ENCODE data around the gene DMRT3. TPM values are rescaled to one million over a fixed set of nuclear protein-coding genes. Genes with fewer than 3 reads are reported as not detected.

DMRT3 gene
- total RNA-seq, 1 experiment from 2014 or later, result not detected

DNA sequence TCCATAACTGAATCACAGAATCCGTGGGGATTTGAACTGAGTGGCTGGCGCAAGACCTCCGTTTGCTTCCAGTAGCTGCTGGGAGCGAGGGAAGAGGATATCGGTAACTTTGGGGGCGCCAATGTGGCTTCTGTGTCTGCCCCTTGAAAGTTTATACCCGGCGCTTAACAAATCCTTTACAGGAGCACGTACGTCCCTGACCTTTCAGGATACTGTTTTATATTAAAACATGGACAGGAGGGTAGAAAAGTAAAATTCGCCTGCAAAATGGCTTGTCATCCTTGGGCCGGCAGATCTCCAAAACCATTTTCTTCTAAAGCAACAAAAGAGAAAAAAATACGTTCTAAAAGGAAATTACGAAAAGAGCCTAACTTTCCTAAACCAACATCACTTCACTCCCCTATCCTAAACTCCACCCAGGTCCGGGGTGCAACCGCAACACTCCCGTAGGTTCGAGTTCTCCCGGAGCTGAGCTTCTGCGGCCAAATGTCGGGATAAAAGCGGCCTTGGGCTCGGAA lies 656 bp upstream of the DMRT3 start:
- H3K9me2 ChIP-seq (ENCODE audit: insufficient read depth), result no peaks in the 10 kb centered on the region
- BruUV-seq (replicated peaks), result no TSS peak
- H3K27me3 ChIP-seq (ENCODE audit: insufficient read depth, low read depth), result peaks cover 10% of the 10 kb centered on the region; the same call in 1 of the 2 replicates
- CTCF ChIA-PET, result no interaction called here
- H3F3A ChIP-seq (ENCODE audit: insufficient read depth, low read depth), result no peaks in the 10 kb centered on the region
- H4K20me1 ChIP-seq (ENCODE audit: insufficient read depth), result no peaks in the 10 kb centered on the region
- no peak overlapping the region for H3K4me3 ChIP-seq
- no peak overlapping the region for H3K27ac ChIP-seq
- POLR2A ChIA-PET (ENCODE audit: unreplicated experiment), result no interaction called here
- intact Hi-C loops (cut with micrococcal nuclease; ENCODE audit: unreplicated experiment), result no loop called here
- no peaks in the 10 kb centered on the region for H3K4me1 ChIP-seq (replicated peaks; ENCODE audit: insufficient read depth)
- no peak overlapping the region for H3K4me2 ChIP-seq
- H2AFZ ChIP-seq, result no peak overlapping the region
- DNase-seq, result no peak
- no peaks in the 10 kb centered on the region for H3K36me3 ChIP-seq (ENCODE audit: low read depth)
- H3K79me2 ChIP-seq (ENCODE audit: low read depth), result no peaks in the 10 kb centered on the region
- TF ChIP-seq, protein P1, sequence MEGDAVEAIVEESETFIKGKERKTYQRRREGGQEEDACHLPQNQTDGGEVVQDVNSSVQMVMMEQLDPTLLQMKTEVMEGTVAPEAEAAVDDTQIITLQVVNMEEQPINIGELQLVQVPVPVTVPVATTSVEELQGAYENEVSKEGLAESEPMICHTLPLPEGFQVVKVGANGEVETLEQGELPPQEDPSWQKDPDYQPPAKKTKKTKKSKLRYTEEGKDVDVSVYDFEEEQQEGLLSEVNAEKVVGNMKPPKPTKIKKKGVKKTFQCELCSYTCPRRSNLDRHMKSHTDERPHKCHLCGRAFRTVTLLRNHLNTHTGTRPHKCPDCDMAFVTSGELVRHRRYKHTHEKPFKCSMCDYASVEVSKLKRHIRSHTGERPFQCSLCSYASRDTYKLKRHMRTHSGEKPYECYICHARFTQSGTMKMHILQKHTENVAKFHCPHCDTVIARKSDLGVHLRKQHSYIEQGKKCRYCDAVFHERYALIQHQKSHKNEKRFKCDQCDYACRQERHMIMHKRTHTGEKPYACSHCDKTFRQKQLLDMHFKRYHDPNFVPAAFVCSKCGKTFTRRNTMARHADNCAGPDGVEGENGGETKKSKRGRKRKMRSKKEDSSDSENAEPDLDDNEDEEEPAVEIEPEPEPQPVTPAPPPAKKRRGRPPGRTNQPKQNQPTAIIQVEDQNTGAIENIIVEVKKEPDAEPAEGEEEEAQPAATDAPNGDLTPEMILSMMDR (conservative IDR thresholded peaks at IDR 0.05), result no peak
- no peak for TF ChIP-seq EZH2 (IDR thresholded peaks at IDR 0.05; ENCODE audit: low read depth)
- H3K9me3 ChIP-seq (ENCODE audit: insufficient read depth, low read depth), result no peaks in the 10 kb centered on the region

DNA sequence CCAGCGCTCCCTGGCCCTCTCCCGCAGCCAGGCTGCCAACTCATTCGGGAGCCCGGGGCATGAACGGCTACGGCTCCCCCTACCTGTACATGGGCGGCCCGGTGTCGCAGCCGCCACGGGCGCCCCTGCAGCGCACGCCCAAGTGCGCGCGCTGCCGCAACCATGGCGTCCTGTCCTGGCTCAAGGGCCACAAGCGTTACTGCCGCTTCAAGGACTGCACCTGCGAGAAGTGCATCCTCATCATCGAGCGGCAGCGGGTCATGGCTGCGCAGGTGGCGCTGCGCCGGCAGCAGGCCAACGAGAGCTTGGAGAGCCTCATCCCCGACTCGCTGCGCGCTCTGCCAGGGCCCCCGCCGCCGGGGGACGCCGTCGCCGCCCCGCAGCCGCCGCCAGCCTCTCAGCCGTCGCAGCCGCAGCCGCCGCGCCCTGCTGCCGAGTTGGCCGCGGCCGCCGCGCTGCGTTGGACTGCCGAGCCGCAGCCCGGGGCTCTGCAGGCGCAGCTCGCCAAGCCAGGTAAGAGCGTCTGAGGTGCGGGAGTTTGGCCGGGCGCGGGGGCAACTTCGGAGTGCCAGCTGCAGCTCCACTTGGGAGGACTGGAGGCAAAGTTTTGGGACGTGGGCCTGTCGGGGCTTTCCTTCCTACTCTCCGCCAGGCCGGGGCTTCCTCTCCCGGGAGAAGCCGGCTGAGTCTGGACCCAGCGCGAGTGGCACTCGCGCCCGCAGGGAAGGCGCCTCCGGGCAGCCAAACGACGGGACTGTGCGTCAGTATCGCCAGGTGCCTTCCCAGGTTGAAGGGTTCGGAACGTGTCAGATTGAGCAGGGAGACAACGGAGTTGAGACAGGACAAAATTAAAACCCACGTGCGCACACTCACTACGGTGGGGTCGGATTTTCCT lies 735 bp downstream of the DMRT3 start:
- H3K27ac ChIP-seq, result no peak overlapping the region
- intact Hi-C loops (cut with micrococcal nuclease; ENCODE audit: unreplicated experiment), result no loop called here
- H3K9me3 ChIP-seq (ENCODE audit: insufficient read depth, low read depth), result no peaks in the 10 kb centered on the region
- H3F3A ChIP-seq (ENCODE audit: insufficient read depth, low read depth), result no peaks in the 10 kb centered on the region
- no peak for TF ChIP-seq EZH2 (IDR thresholded peaks at IDR 0.05; ENCODE audit: low read depth)
- TF ChIP-seq, protein P1 (conservative IDR thresholded peaks at IDR 0.05), result no peak
- BruUV-seq (replicated peaks), result no TSS peak
- H3K27me3 ChIP-seq (ENCODE audit: insufficient read depth, low read depth), result peaks cover 18% of the 10 kb centered on the region; the same call in 1 of the 2 replicates
- CTCF ChIA-PET, result no interaction called here
- no peak overlapping the region for H3K4me2 ChIP-seq
- no peak overlapping the region for H3K4me3 ChIP-seq
- no peaks in the 10 kb centered on the region for H3K9me2 ChIP-seq (ENCODE audit: insufficient read depth)
- H3K4me1 ChIP-seq (replicated peaks; ENCODE audit: insufficient read depth), result no peaks in the 10 kb centered on the region
- H3K79me2 ChIP-seq (ENCODE audit: low read depth), result no peaks in the 10 kb centered on the region
- POLR2A ChIA-PET (ENCODE audit: unreplicated experiment), result no interaction called here
- no peaks in the 10 kb centered on the region for H4K20me1 ChIP-seq (ENCODE audit: insufficient read depth)
- H3K36me3 ChIP-seq (ENCODE audit: low read depth), result no peaks in the 10 kb centered on the region
- no peak for DNase-seq
- no peak overlapping the region for H2AFZ ChIP-seq

DNA sequence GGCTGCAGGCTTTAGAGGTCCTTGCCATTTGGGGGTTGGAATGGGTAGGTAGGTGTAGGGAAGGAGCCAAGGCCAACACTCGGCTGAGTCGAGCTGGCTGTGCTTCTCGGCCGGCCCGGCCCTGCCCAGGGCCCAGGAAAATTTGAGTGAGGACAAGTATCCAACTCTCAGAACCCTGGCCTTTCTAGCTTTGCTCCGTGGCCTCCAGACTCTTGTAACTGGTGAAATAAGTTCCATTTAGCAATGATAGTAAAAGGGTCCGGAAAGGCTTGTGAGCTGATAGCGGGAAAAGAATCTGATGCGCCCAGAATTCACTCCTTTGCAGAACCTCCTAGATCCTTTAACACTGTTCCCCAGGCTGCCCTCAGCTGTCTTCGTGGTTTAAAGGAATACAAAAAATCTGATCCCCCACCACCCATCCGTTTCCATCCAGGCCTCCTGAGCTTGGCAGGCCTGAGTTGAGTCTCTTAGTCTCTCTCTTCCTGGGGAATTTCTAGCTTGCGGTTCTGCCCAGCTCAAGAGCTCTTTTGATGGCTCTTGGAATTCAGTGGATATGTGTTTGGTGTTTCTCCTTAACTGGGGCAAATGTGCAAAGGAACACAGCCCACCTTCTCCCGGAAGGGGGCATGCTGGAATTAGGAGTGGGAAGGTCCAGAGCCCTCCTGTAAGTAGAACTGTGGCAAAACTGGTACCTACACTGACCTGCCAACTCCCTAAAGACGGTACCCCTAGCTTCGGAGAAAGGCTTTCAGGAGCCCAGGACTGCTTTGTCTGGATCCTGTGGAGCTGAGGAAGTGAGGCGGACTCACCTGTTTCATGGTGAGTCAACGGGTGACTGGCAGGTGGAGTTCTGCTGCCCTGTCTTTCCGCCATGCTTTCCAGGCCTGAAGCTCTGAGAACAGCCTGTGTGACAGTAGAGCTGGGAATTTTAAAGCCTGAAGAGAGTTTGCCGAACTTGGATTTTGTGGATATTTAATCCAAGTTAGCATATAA lies 1.7 kb downstream of the DMRT3 start:
- TF ChIP-seq EZH2 (IDR thresholded peaks at IDR 0.05; ENCODE audit: low read depth), result no peak
- TF ChIP-seq, protein P1 (conservative IDR thresholded peaks at IDR 0.05), result no peak
- H3K4me2 ChIP-seq, result no peak overlapping the region
- no peaks in the 10 kb centered on the region for H3K36me3 ChIP-seq (ENCODE audit: low read depth)
- H3K79me2 ChIP-seq (ENCODE audit: low read depth), result no peaks in the 10 kb centered on the region
- no peaks in the 10 kb centered on the region for H3K4me1 ChIP-seq (replicated peaks; ENCODE audit: insufficient read depth)
- intact Hi-C loops (cut with micrococcal nuclease; ENCODE audit: unreplicated experiment), result no loop called here
- H4K20me1 ChIP-seq (ENCODE audit: insufficient read depth), result no peaks in the 10 kb centered on the region
- DNase-seq, result no peak
- CTCF ChIA-PET, result no interaction called here
- H2AFZ ChIP-seq, result no peak overlapping the region
- H3K9me3 ChIP-seq (ENCODE audit: insufficient read depth, low read depth), result no peaks in the 10 kb centered on the region
- no peaks in the 10 kb centered on the region for H3K9me2 ChIP-seq (ENCODE audit: insufficient read depth)
- peaks cover 28% of the 10 kb centered on the region for H3K27me3 ChIP-seq (ENCODE audit: insufficient read depth, low read depth)
- no peaks in the 10 kb centered on the region for H3F3A ChIP-seq (ENCODE audit: insufficient read depth, low read depth)
- no peak overlapping the region for H3K27ac ChIP-seq
- BruUV-seq (replicated peaks), result no TSS peak
- POLR2A ChIA-PET (ENCODE audit: unreplicated experiment), result no interaction called here
- H3K4me3 ChIP-seq, result no peak overlapping the region
